ENCODE measurements around the gene GRIN2C. TPM values are rescaled to one million over a fixed set of nuclear protein-coding genes. Genes with fewer than 3 reads are reported as not detected.
A peak's percentile ranks its signal among the peaks of the same experiment; 100 is the strongest.

GRIN2C gene
- total RNA-seq, 3 donors from 2014 or later (not counting 1 experiment from before 2014, with no cell fraction given): not detected

DNA sequence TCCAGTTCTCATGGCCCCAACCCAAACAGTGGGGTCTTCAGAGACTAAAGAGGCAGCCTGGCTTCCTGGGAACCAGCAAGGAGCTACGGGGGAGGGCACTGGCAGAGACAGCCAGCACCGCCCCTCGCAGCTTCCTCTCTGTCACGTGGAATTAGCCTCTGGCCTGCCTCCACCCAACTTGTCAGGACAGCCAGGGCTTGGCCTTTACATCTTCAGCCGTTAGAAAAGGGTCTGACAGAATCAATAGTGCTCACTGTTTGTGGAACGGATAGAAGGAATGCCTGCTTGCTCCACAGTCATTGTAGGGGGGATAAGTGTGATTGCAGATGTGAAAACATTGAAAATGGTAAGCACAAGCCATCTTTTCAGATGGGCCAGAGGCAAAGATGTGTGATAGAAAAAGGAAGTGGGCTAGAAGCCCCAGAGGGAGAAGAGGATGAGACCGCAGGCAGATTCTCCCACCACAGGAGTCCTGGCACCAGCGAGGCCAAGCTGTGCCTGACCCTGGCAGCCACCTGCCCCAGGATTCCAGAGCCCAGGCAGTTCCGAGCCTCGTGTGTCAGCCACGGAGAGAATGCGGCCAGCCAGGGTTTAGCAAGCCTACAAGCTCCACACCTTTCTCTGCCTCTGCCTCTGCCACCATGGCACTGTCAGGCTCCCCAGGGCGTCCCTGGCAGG, 18.6 kb downstream of the GRIN2C start:
- Histone ChIP-seq H3K4me3 (ENCODE audit: low read length) (no peak overlapping the region), H3K27me3 (ENCODE audit: control insufficient read depth, insufficient read depth, low read length) (peaks cover 3% of the 10 kb centered on the region), H3K36me3 (ENCODE audit: control insufficient read depth, insufficient read depth, low read length) (peaks cover 4% of the 10 kb centered on the region), H3K27ac (ENCODE audit: low read length) (no peak overlapping the region), H3K4me1 (ENCODE audit: control insufficient read depth, insufficient read depth, low read length) (peaks cover 23% of the 10 kb centered on the region), H3K9me3 (ENCODE audit: control insufficient read depth, insufficient read depth, low read length) (no peaks in the 10 kb centered on the region)
- Mint-ChIP-seq H3K36me3 (no peaks in the 10 kb centered on the region), H3K4me1 (peaks cover 8 to 18% of the 10 kb centered on the region in 2 donors), H3K27me3 (ENCODE audit: low read depth in 2 of 2) (peaks cover 0 to 10% of the 10 kb centered on the region in 2 donors), H3K27ac (no peak overlapping the region), H3K9me3 (no peaks in the 10 kb centered on the region), H3K4me3 (peak overlapping the region; percentile 5)
- WGBS (ENCODE audit: insufficient coverage): 32% methylated on average over 13 of the region's 13 CpGs
- DNase-seq (no peak), ATAC-seq (no peak)
- TF ChIP-seq, protein P1, sequence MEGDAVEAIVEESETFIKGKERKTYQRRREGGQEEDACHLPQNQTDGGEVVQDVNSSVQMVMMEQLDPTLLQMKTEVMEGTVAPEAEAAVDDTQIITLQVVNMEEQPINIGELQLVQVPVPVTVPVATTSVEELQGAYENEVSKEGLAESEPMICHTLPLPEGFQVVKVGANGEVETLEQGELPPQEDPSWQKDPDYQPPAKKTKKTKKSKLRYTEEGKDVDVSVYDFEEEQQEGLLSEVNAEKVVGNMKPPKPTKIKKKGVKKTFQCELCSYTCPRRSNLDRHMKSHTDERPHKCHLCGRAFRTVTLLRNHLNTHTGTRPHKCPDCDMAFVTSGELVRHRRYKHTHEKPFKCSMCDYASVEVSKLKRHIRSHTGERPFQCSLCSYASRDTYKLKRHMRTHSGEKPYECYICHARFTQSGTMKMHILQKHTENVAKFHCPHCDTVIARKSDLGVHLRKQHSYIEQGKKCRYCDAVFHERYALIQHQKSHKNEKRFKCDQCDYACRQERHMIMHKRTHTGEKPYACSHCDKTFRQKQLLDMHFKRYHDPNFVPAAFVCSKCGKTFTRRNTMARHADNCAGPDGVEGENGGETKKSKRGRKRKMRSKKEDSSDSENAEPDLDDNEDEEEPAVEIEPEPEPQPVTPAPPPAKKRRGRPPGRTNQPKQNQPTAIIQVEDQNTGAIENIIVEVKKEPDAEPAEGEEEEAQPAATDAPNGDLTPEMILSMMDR (IDR thresholded peaks at IDR 0.05): no peak
- intact Hi-C loops (cut with micrococcal nuclease): no loop called here

DNA sequence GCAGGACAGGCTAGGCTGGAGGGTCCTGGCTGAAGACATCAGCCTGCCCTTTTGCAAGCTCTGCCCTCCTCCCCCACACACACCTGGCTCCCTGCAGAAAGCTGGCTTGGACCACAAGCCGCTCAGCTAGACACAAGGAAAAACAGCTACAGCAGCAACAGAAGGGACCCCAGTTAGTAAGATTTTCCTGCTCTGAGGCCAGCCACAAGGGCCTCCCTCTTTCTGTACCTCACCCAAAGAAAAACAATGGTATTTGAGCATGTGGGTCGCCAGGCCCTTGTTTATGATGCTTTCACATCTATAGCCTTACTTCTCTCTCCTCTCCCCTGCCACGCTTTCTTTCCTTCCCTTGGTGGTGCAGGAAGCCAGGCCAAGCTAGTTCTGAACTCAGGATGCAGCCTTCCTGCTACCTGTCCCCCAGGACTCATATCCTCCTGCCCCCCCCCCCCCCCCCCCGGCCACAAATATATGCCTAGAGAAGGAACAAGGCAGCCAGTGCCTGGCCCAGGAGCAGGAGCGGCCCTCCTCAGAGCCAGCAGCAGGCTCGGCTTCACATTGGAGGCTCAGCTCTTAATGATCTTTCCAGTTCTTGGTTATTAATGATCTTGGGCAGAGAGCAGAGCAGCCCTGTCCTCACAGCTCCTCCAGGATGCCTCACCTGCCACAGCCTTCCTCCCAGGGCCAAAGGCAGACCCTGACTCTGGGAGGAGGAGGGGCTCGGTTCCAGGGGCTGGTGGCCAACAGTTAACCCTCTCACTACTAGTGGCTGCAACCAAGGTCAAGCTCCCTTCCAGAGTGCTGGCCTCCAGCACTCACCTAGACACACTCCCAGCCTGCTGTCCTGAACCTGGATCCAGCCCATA, 19.5 kb downstream of the GRIN2C start:
- Mint-ChIP-seq H3K4me1 (peaks cover 8 to 18% of the 10 kb centered on the region in 2 donors), H3K9me3 (no peaks in the 10 kb centered on the region), H3K27ac (no peak overlapping the region), H3K27me3 (ENCODE audit: low read depth in 2 of 2) (peaks cover 0 to 10% of the 10 kb centered on the region in 2 donors), H3K4me3 (no peak overlapping the region), H3K36me3 (no peaks in the 10 kb centered on the region)
- intact Hi-C loops (cut with micrococcal nuclease): no loop called here
- no peaks in the 10 kb centered on the region for H3K9me3 ChIP-seq (ENCODE audit: control insufficient read depth, insufficient read depth, low read length)
- 90% methylated on average over 6 of the region's 7 CpGs for WGBS (ENCODE audit: insufficient coverage)
- TF ChIP-seq, protein P1 (IDR thresholded peaks at IDR 0.05): no peak
- no peak overlapping the region for H3K4me3 ChIP-seq (ENCODE audit: low read length)
- ATAC-seq (no peak), DNase-seq (no peak)
- H3K4me1 ChIP-seq (ENCODE audit: control insufficient read depth, insufficient read depth, low read length): peaks cover 23% of the 10 kb centered on the region
- peaks cover 3% of the 10 kb centered on the region for H3K27me3 ChIP-seq (ENCODE audit: control insufficient read depth, insufficient read depth, low read length)
- no peak overlapping the region for H3K27ac ChIP-seq (ENCODE audit: low read length)
- H3K36me3 ChIP-seq (ENCODE audit: control insufficient read depth, insufficient read depth, low read length): peaks cover 4% of the 10 kb centered on the region

DNA sequence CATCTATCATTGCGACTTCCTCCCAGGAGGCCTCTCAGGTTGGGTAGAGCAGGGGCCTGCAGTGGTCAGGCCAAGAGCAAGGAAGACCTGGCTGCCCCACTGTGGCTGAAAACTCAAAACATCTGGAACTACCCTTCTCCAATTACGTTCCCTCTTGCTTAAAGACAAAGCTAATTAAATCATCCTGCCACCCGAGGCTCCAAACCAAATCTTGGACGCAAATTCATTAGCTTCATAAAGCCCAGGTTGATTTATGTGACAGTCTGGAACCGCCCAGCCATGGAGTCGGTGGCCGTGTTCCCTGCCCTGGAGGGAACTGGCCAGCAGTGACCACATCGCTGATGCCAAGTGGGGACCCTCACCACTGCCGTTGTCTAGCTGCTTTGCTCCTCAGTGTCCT, 21.4 kb downstream of the GRIN2C start:
- Histone ChIP-seq H3K27me3 (ENCODE audit: control insufficient read depth, insufficient read depth, low read length) (peaks cover 3% of the 10 kb centered on the region), H3K27ac (ENCODE audit: low read length) (no peak overlapping the region), H3K4me1 (ENCODE audit: control insufficient read depth, insufficient read depth, low read length) (peaks cover 37% of the 10 kb centered on the region), H3K36me3 (ENCODE audit: control insufficient read depth, insufficient read depth, low read length) (peaks cover 4% of the 10 kb centered on the region), H3K4me3 (ENCODE audit: low read length) (no peak overlapping the region), H3K9me3 (ENCODE audit: control insufficient read depth, insufficient read depth, low read length) (no peaks in the 10 kb centered on the region)
- H3K27me3 Mint-ChIP-seq (ENCODE audit: low read depth in 2 of 2): no peaks in the 10 kb centered on the region
- no peaks in the 10 kb centered on the region for H3K36me3 Mint-ChIP-seq
- ATAC-seq (no peak), DNase-seq (no peak)
- no peak overlapping the region for H3K27ac Mint-ChIP-seq
- no peaks in the 10 kb centered on the region for H3K9me3 Mint-ChIP-seq
- intact Hi-C loops (cut with micrococcal nuclease): no loop called here
- TF ChIP-seq, protein P1 (IDR thresholded peaks at IDR 0.05): no peak
- peaks cover 8 to 24% of the 10 kb centered on the region in 2 donors for H3K4me1 Mint-ChIP-seq
- 93% methylated on average over 9 of the region's 9 CpGs for WGBS (ENCODE audit: insufficient coverage)
- H3K4me3 Mint-ChIP-seq: no peak overlapping the region

Data from natural killer cell (primary cell).